Keratinocyte (primary cell): ENCODE data around the gene MALSU1.

ENCODE experiments used
- EZH2 ChIP-seq: IDR thresholded peaks from one replicate; pipeline ENCODE4 v1.6.1; 2012; ENCODE audit warnings: inconsistent platforms, mild to moderate bottlenecking, low read length, moderate library complexity
- TF ChIP-seq, protein P1 (sequence below), 3 experiments: IDR thresholded peaks in 1 of 3; conservative IDR thresholded peaks in 1 of 3; optimal IDR thresholded peaks in 1 of 3; 2 replicates in 2 of 3; 3 replicates in 1 of 3; pipeline versions ENCODE3 to v1.5.1; 2011; ENCODE audit warnings: low read length in 3 of 3, mild to moderate bottlenecking in 3 of 3, moderate library complexity in 2 of 3, control low read depth in 1 of 3, inconsistent platforms in 1 of 3; ENCODE audit not compliant: insufficient read depth in 2 of 3; ENCODE audit errors: extremely low read depth in 1 of 3

DNA sequence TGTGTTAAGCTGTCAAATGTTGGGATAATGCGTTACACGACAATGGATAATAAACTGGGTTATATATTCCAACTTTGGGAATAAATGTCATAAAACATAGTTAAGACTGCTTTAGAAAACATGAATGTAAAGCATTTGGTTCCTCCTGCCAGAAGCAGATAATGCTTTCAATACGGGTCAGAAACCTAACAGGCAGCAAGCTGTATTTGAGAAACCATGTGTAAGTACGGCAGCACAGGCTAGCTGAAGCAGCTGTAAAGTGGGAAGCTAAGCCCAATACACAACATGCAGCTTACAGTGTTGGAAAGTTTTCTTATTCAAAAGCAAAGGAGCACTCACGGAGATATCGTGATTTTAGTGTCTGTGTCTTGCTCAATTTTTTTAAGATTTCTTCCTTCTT, 46.5 kb downstream of the MALSU1 start:
- TF ChIP-seq, protein P1, sequence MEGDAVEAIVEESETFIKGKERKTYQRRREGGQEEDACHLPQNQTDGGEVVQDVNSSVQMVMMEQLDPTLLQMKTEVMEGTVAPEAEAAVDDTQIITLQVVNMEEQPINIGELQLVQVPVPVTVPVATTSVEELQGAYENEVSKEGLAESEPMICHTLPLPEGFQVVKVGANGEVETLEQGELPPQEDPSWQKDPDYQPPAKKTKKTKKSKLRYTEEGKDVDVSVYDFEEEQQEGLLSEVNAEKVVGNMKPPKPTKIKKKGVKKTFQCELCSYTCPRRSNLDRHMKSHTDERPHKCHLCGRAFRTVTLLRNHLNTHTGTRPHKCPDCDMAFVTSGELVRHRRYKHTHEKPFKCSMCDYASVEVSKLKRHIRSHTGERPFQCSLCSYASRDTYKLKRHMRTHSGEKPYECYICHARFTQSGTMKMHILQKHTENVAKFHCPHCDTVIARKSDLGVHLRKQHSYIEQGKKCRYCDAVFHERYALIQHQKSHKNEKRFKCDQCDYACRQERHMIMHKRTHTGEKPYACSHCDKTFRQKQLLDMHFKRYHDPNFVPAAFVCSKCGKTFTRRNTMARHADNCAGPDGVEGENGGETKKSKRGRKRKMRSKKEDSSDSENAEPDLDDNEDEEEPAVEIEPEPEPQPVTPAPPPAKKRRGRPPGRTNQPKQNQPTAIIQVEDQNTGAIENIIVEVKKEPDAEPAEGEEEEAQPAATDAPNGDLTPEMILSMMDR (optimal IDR thresholded peaks at IDR 0.05 in 1 of 3, IDR thresholded peaks at IDR 0.05 in 1 of 3, conservative IDR thresholded peaks at IDR 0.05 in 1 of 3; ENCODE audit: extremely low read depth in 1 of 3, insufficient read depth in 2 of 3, low read length in 3 of 3), result no peak
- TF ChIP-seq EZH2, result no peak
